DND-41 (cell line): Measurements from ENCODE around the gene CHN2.

ENCODE experiments used
- ATAC-seq: fragments of 200-7000 bp; cut with Tn5 transposase; 3 replicates; pipeline ENCODE4 v1.9.1; 2021; ENCODE audit warnings: low read depth; ENCODE audit not compliant: insufficient read depth
- DNase-seq: peaks from one replicate; pipeline ENCODE4 v3.0.0-alpha.2; 2020
- H2AFZ ChIP-seq: 2 replicates; pipeline ENCODE4 v1.6.0; 2012; ENCODE audit warnings: low read depth, low read length
- H3K27ac ChIP-seq: 2 replicates; pipeline ENCODE4 v1.5.1; 2012; ENCODE audit warnings: low read length, inconsistent platforms
- H3K27me3 ChIP-seq: fragments of 200-600 bp; sonication (generic); 2 replicates; pipeline ENCODE4 v1.6.0; 2012; ENCODE audit warnings: low read length, mild to moderate bottlenecking, inconsistent platforms; ENCODE audit not compliant: insufficient read depth, poor library complexity
- H3K36me3 ChIP-seq: 2 replicates; pipeline ENCODE4 v1.5.1; 2012; ENCODE audit warnings: low read length, inconsistent platforms; ENCODE audit not compliant: insufficient read depth
- H3K4me1 ChIP-seq: 2 replicates; pipeline ENCODE4 v1.5.1; 2012; ENCODE audit warnings: mild to moderate bottlenecking, low read length; ENCODE audit not compliant: insufficient read depth
- H3K4me2 ChIP-seq: 2 replicates; pipeline ENCODE4 v1.6.0; 2012; ENCODE audit warnings: mild to moderate bottlenecking, moderate library complexity, low read length, inconsistent platforms; ENCODE audit not compliant: insufficient read depth
- H3K4me3 ChIP-seq, 2 experiments: fragments of 200-600 bp in 1 of 2; shearing (Covaris generic) in 1 of 2; 2 replicates each; pipeline ENCODE4 v1.5.1; 2012 to 2016; ENCODE audit warnings: inconsistent platforms in 2 of 2, low read length in 2 of 2, mild to moderate bottlenecking in 2 of 2, low read depth in 1 of 2, moderate library complexity in 1 of 2
- H3K79me2 ChIP-seq: 2 replicates; pipeline ENCODE4 v1.6.0; 2012; ENCODE audit warnings: low read length, inconsistent platforms; ENCODE audit not compliant: insufficient read depth
- H3K9ac ChIP-seq: 2 replicates; pipeline ENCODE4 v1.6.0; 2012; ENCODE audit warnings: low read depth, mild to moderate bottlenecking, inconsistent platforms, low read length, moderate library complexity
- H3K9me3 ChIP-seq: 2 replicates; pipeline ENCODE4 v1.5.1; 2012; ENCODE audit warnings: low read length, moderate library complexity, mild to moderate bottlenecking, inconsistent platforms; ENCODE audit not compliant: insufficient read depth, severe bottlenecking
- H4K20me1 ChIP-seq: 2 replicates; pipeline ENCODE4 v1.6.0; 2012; ENCODE audit warnings: low read length; ENCODE audit not compliant: insufficient read depth
- EZH2 ChIP-seq: IDR thresholded peaks from 3 replicates; pipeline ENCODE4 v1.6.1; 2012; ENCODE audit warnings: borderline replicate concordance, low read depth, mild to moderate bottlenecking, moderate library complexity, low read length, inconsistent platforms; ENCODE audit not compliant: severe bottlenecking
- TF ChIP-seq, protein P1 (sequence below): IDR thresholded peaks from 2 replicates; pipeline ENCODE4 v1.5.1; 2012; ENCODE audit warnings: borderline replicate concordance, low read length, moderate library complexity, mild to moderate bottlenecking; ENCODE audit not compliant: poor library complexity, severe bottlenecking; ENCODE audit errors: extremely low read depth

CHN2 gene

DNA sequence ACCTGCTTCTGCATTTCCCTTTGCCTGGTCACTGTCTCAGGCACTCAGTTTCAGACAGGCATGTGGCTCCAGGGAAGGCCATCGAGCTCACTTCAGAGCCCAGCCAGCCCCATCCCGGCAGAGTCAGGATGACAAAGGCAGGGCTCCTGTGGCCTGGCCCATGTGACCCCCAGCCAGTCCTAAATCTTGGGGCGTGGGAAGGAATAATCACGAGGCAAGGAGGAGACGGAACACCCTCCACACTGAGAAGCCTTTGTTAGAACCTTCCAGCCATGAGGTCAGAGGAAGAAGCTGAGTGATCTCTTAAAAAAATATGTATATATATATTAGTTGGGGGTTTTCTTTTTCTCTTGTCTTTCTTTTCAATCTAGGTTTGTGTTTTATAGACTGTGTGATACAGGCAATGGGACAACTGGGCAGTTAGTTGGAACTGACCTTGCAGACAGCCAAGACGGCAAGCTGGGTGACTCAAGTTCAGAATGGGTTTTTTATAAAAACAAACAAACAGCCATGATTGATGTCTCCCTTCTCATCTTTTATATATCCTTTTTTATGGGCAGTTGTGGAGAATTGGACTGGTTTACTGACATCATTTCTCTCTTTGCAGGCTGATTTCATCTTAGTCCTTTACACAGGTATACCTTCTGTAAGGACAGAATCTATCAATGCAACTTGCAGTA lies 60.8 kb downstream of the CHN2 start:
- Histone ChIP-seq H3K27me3 (no peaks in the 10 kb centered on the region), H3K9ac (no peak overlapping the region), H3K4me2 (no peak overlapping the region), H4K20me1 (no peaks in the 10 kb centered on the region), H3K79me2 (no peaks in the 10 kb centered on the region), H3K9me3 (no peaks in the 10 kb centered on the region), H2AFZ (no peak overlapping the region), H3K4me1 (no peaks in the 10 kb centered on the region), H3K36me3 (no peaks in the 10 kb centered on the region), H3K4me3 (no peak overlapping the region), H3K27ac (no peak overlapping the region)
- no peak for TF ChIP-seq EZH2
- TF ChIP-seq, protein P1, sequence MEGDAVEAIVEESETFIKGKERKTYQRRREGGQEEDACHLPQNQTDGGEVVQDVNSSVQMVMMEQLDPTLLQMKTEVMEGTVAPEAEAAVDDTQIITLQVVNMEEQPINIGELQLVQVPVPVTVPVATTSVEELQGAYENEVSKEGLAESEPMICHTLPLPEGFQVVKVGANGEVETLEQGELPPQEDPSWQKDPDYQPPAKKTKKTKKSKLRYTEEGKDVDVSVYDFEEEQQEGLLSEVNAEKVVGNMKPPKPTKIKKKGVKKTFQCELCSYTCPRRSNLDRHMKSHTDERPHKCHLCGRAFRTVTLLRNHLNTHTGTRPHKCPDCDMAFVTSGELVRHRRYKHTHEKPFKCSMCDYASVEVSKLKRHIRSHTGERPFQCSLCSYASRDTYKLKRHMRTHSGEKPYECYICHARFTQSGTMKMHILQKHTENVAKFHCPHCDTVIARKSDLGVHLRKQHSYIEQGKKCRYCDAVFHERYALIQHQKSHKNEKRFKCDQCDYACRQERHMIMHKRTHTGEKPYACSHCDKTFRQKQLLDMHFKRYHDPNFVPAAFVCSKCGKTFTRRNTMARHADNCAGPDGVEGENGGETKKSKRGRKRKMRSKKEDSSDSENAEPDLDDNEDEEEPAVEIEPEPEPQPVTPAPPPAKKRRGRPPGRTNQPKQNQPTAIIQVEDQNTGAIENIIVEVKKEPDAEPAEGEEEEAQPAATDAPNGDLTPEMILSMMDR = no peak
- DNase-seq = no peak
- no peak for ATAC-seq

DNA sequence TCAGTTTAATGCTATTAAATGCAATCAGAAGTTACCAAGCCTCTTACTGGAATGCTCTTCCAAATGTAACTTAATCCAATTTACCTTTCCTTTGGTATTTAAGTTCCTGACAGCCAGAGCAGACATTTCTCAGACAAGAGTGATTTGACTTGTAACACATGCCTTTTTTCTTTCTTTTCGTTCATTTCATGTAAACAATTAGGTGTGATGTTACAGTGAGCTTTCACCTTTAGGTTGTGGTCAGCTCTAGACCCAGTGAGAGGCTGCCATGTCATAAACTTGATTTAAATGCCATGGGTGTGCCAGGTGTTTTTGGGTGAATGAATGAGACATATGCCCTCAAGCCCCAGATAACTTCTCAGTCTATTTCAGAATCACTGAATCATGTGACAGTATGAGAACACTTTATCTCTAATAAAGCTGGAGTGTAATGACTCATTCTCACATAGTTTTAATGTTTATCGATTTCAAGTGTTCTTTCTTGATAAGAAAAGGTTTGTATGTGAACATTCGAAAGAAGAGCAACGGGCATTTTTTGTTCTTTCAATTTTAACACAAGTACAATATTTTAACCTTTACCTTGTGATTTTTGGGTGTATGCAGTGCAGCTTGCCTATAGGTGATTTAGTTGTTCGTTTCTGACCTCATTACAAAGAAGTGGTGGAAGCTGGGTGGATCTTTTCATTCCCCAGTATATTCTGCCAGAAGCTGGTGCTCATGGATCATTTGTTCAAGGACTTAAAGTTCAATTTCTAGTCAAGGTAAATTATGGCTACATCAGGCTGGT lies 61.5 kb downstream of the CHN2 start:
- Histone ChIP-seq H2AFZ (no peak overlapping the region), H4K20me1 (no peaks in the 10 kb centered on the region), H3K9me3 (no peaks in the 10 kb centered on the region), H3K4me1 (no peaks in the 10 kb centered on the region), H3K36me3 (no peaks in the 10 kb centered on the region), H3K4me2 (no peak overlapping the region), H3K27ac (no peak overlapping the region), H3K9ac (no peak overlapping the region), H3K27me3 (no peaks in the 10 kb centered on the region), H3K79me2 (no peaks in the 10 kb centered on the region), H3K4me3 (no peak overlapping the region)
- DNase-seq (no peak), ATAC-seq (no peak)
- TF ChIP-seq, protein P1 = no peak
- TF ChIP-seq EZH2 = no peak

DNA sequence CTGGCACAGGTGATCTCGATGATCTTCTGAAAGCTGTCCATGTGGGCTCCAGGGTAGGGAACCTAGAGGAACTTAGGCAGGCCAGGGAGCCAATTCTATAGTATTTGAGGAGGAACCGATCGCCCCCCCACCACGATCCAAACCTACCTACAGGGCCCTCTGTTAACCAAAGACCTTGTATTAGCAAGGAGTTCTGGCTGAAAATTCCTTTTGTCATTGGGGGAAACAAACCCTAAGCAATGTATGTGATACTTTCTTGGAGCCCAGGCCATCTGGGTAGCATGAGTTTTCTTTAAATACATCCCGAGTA lies 62.1 kb downstream of the CHN2 start:
- H4K20me1 ChIP-seq = no peaks in the 10 kb centered on the region
- no peak overlapping the region for H3K4me3 ChIP-seq
- DNase-seq (no peak), ATAC-seq (no peak)
- H3K27me3 ChIP-seq = no peaks in the 10 kb centered on the region
- TF ChIP-seq EZH2 = no peak
- TF ChIP-seq, protein P1 = no peak
- no peaks in the 10 kb centered on the region for H3K79me2 ChIP-seq
- no peak overlapping the region for H2AFZ ChIP-seq
- no peaks in the 10 kb centered on the region for H3K9me3 ChIP-seq
- no peak overlapping the region for H3K9ac ChIP-seq
- H3K36me3 ChIP-seq = no peaks in the 10 kb centered on the region
- no peaks in the 10 kb centered on the region for H3K4me1 ChIP-seq
- no peak overlapping the region for H3K27ac ChIP-seq
- H3K4me2 ChIP-seq = no peak overlapping the region
